Stimulated activated CD8-positive, alpha-beta memory T cell treated with anti-CD3 and anti-CD28 coated beads, Interleukin-4, amount 100 ng/mL, for 1 hour (primary cell): Measurements from ENCODE around the gene ZBTB49.
A peak's percentile ranks its signal among the peaks of the same experiment; 100 is the strongest.
"Not testable (repeated sequence)": the region's sequence is repeated elsewhere in the genome, so short reads cannot be mapped to it uniquely, and the experiment has no call there.

Experiments
- DNase-seq, 2 donors: peaks; one replicate each; pipeline ENCODE4 v3.0.0-alpha.2; 2020; ENCODE audit warnings: low read depth in 2 of 2, low spot score in 1 of 2

ZBTB49 gene, protein sequence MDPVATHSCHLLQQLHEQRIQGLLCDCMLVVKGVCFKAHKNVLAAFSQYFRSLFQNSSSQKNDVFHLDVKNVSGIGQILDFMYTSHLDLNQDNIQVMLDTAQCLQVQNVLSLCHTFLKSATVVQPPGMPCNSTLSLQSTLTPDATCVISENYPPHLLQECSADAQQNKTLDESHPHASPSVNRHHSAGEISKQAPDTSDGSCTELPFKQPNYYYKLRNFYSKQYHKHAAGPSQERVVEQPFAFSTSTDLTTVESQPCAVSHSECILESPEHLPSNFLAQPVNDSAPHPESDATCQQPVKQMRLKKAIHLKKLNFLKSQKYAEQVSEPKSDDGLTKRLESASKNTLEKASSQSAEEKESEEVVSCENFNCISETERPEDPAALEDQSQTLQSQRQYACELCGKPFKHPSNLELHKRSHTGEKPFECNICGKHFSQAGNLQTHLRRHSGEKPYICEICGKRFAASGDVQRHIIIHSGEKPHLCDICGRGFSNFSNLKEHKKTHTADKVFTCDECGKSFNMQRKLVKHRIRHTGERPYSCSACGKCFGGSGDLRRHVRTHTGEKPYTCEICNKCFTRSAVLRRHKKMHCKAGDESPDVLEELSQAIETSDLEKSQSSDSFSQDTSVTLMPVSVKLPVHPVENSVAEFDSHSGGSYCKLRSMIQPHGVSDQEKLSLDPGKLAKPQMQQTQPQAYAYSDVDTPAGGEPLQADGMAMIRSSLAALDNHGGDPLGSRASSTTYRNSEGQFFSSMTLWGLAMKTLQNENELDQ

DNA sequence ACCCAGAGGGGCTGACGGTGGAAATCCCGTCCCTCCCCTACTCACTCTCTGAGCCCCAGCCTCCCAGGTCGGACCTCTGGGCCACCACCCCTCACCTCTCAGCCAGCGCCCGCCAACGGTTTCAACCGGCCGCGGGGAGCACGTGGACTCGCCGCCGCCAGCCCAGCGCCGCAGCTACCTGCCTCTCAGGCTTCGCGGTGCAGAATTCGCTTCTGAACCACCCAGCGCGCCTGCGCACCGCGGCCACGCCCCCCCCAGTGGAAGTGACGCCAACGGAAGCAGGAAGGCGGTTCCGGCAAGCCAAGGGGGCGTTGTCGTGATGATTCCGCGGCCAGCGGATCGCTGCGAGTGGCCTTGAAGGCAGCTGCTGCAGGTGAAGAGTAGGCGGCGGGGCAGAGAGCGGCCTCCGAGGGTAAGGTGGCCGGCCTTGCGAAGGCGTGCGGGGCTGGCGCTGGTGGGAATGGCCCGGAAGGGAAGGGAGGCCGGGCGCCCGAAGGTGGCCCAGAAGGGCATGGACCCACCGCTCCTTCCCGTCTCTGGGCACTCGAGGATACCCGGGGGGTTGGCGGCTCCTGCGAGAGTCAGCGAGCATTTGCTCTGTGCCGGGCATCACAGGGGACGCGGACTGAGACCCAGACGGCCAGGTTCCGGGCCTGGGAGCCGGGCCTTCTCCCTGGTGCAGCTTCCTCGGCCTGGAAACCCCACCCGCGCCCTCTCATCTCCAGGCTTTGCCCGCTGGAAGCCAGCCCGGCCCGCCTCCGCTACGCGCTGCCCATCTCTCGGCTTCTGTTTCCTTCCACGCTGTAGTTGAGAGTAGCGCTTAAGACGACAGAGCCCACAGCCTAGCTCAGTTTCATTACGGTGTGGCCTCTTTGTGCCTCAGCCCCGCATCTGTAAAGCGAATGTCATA lies at the start of gene ZBTB49, which contains the start of gene LYAR:
Gene ZBTB49, plus strand, starts transcription at position 311 of the 910 bp plus-strand sequence. CDS start 9,695 bp downstream, outside the sequence.
Gene LYAR, minus strand, starts transcription at position 214 of the 910 bp plus-strand sequence. CDS start 6,412 bp downstream, outside the sequence.
- peak; percentile 95 for DNase-seq

GRCh38 chr4:4245172-4245571 lies 44.9 kb upstream of the ZBTB49 start:
- no peak for DNase-seq

DNA sequence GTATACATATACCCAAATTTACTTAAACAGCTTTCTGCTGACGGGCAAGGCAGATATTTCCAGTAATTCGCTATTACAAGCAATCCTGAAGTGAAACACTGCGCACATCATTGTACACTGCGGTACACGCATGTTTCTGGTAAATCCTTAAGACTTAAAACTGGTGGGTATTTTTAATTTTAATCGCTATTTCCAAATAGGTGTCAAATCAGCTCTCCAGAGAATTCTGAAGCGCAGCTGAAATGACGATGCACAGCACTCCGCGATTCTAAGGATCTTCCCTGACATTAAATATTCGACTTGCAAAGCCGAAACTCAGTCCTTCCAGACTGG lies 42.4 kb upstream of the ZBTB49 start:
- no peak for DNase-seq

GRCh38 chr4:4248029-4248884 lies 41.8 kb upstream of the ZBTB49 start, which contains the start of gene TMEM128:
TMEM128 (minus strand) TSS chr4:4248223; CDS start chr4:4248202, 21 bp downstream.
- DNase-seq = peak; percentile 86 to 87

DNA sequence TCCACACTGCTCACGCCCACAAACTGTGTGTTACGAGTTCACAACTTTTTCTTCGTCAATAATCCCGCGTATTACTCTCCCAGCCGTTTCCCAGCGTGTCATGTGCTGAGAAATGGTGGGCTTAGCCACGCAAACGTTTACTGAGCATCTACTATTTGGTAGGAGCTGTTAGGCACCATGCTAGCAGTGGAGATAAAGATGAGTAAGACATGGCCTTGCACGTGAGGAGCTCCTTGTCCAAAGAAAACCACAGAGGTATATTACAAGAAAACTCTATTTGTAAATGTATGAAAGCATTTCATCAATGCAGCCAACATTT lies 41.2 kb upstream of the ZBTB49 start:
- DNase-seq = no peak

- not testable (repeated sequence) for DNase-seq
These were observed 40.7 kb upstream of the ZBTB49 start for GRCh38 chr4:4249342-4249741.

- DNase-seq = no peak
These were observed 40.2 kb upstream of the ZBTB49 start for GRCh38 chr4:4249866-4250265.

GRCh38 chr4:4254199-4254598 lies 35.9 kb upstream of the ZBTB49 start:
- DNase-seq = no peak

DNA sequence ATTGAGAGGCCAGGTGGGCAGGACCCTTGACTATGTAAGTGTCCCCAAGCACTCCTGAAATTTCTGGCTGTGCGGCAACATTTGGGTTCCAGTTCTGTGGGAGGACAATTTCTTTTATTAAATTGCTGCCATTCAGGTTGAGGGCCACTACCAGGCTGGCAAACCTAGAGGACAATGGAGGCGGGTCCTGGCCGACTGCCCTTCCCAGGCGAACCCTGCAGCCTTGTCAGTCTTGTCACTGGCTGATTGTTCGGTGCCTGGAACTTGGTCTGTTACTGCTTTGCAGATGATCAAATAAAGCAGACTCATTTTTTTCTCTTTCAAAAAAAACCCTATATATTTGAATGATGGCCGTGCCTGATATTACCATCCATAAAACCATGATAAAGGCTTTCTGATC lies 35.4 kb upstream of the ZBTB49 start:
- no peak for DNase-seq

DNA sequence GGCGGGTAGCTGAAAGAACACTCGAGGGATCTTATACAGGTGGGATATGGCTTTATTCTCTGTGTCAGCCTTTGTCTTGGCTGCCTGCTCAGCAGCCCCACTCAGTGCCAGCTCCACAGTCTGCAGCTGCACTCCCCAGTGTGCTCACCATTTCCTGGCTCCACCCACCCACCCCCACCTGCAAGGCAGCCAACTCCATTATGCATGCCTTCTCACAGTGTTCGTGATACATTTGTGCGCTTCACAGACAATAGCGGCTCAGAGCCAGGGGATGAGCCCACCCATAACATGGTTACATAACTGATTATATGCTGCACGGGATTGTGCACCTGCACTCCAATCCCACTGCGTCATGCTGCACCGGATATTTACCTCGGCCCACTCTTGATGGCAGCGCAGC lies 33.3 kb upstream of the ZBTB49 start:
- DNase-seq = no peak

GRCh38 chr4:4257705-4258104 lies 32.3 kb upstream of the ZBTB49 start:
- DNase-seq = not testable (repeated sequence)

DNA sequence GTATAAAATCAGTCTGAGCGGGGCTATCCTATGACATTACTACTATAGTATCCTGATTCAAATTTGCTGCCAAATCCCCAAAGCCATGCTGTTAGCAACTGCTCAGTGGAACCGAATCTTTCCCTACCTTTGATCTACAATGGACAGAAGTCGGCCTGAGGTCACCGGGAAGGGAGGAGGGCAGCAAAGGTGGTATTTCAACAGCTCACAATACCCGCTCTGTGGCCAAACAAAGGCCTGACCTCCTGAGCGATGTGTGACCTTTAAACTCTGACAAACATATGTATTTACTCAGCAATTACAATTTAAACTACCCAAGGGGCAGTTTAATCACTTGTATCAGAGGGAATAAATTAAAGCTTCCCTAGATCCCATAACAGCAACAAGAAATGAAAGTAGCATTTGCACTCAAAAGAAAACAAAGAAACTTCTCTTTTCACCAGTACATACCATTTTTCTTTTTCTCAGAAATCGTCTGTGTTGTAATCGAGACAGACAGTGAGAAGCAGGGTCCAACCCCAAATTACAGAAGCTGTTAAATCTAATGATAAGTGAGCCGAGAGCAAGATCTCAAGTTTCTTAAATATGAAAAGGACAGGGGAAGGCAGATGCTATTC lies 30.5 kb upstream of the ZBTB49 start:
- no peak for DNase-seq

DNA sequence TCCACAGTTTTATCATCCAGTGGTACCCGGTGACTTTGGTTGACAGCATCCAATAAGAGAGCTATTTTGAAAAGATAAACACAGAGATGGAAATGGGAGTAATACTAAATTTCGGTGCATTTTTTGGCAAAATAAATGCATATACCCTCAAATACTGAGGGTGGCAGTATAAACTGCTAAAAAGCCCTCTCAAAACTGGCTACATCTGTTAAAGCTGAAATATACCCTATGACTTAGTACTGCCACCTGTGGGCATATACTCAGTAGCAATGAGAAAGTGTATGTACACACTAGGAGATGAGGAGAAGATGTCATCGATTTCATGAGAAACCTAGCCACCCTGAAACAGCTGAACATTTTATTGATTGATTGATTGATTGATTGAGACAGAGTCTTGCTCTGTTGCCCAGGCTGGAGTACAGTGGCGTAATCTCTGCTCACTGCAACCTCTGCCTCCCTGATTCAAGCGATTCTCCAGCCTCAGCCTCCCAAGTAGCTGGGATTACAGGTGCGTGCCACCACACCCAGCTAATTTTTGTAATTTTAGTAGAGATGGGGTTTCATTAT lies 29.8 kb upstream of the ZBTB49 start:
- no peak for DNase-seq

DNA sequence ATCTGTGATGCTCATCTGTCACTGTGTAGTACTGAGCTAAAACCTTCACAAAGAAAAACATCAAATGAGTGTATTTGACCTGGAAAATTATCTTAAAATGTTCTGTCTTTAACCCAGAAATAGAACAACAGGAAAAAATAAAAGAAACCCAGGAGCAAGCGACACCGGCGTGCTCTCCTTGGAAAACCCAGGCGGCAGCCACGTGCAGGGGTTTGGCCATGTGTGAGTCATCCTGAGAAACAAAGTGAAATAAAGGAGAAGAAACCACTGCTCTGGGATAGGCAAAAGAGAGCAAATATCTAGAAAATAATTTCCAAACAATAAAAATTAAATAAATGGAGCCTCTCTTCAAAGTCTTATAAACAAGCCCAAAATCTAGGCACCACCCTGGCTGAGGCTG lies 22.1 kb upstream of the ZBTB49 start:
- no peak for DNase-seq

- no peak for DNase-seq
These were observed 21.3 kb upstream of the ZBTB49 start for GRCh38 chr4:4268776-4269175.

GRCh38 chr4:4269331-4269731 lies 20.7 kb upstream of the ZBTB49 start:
- DNase-seq = no peak

GRCh38 chr4:4269856-4270255 lies 20.2 kb upstream of the ZBTB49 start:
- DNase-seq = no peak

- DNase-seq = no peak
These were observed 19.5 kb upstream of the ZBTB49 start for GRCh38 chr4:4270529-4270928.

- DNase-seq = no peak
These were observed 18.1 kb upstream of the ZBTB49 start for GRCh38 chr4:4271912-4272311.

DNA sequence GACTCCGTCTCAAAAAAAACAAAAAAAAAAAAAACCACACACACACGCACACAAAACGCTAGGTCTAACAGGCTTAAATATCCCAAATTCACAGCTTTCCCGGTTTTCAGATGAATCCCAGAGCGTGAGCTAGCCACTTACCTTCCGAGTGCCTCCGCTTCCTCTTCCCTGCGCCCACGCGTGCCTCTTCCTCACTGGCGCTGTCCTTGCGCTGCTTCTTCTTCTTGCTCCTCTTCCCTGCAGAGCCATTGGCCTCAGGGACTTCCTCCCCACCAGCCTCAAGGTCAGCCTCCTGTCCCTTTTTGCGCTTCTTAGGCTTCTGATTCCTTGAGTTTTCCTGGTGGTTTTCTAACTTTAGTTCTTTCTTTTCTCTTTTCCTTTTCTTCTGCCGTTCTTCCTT lies 15.8 kb upstream of the ZBTB49 start:
- DNase-seq = no peak
